Vagina (tissue), 2 donors: ENCODE measurements around the gene ANO10. TPM values are rescaled to one million over a fixed set of nuclear protein-coding genes. Genes with fewer than 3 reads are reported as not detected.

Experiments
- DNase-seq, 2 donors: peaks; one replicate each; pipeline ENCODE4 v3.0.0-alpha.2; 2017; ENCODE audit errors: extremely low spot score in 2 of 2
- H3K27ac ChIP-seq: fragments of 200-600 bp; sonication (generic); one replicate; pipeline ENCODE4 v1.5.1; 2019
- H3K27me3 ChIP-seq: fragments of 200-600 bp; sonication (generic); one replicate; pipeline ENCODE4 v1.5.1; 2019
- H3K36me3 ChIP-seq, 2 donors: fragments of 200-600 bp; sonication (generic); one replicate each; pipeline ENCODE4 v1.5.1; 2017 to 2019
- H3K4me1 ChIP-seq: fragments of 200-600 bp; sonication (generic); one replicate; pipeline ENCODE4 v1.5.1; 2019
- H3K4me3 ChIP-seq, 2 donors: fragments of 200-600 bp; sonication (generic); 1 replicate in 1 of 2; 2 replicates in 1 of 2; pipeline ENCODE4 v1.5.1; 2016 to 2019
- H3K9me3 ChIP-seq: fragments of 200-600 bp; sonication (generic); one replicate; pipeline ENCODE4 v1.5.1; 2019
- CTCF ChIP-seq, 3 experiments: fragments of 450-650 bp in 2 of 3; fragments of 200-600 bp in 1 of 3; sonication (generic) in 1 of 3; IDR thresholded peaks; one replicate each; pipeline ENCODE4 v1.5.1; 2017 to 2019; ENCODE audit warnings: antibody characterized with exemption in 3 of 3, mild to moderate bottlenecking in 2 of 3, moderate library complexity in 2 of 3
- POLR2A ChIP-seq, 2 donors: fragments of 450-650 bp; IDR thresholded peaks; one replicate each; pipeline ENCODE4 v1.6.1; 2017; ENCODE audit warnings: antibody characterized with exemption in 2 of 2, mild to moderate bottlenecking in 2 of 2, moderate library complexity in 2 of 2
- POLR2AphosphoS5 ChIP-seq, 2 donors: sonication (generic); formaldehyde crosslinking; IDR thresholded peaks; one replicate each; pipeline ENCODE4 v1.9.0; 2017; ENCODE audit warnings: antibody characterized with exemption in 2 of 2, mild to moderate bottlenecking in 2 of 2, low read depth in 1 of 2; ENCODE audit not compliant: insufficient read depth in 1 of 2
- intact Hi-C: fragments of 100-400 bp; cut with DNase I; formaldehyde crosslinking; loops from one replicate; pipeline ENCODE4 v1.15.1; 2023
- total RNA-seq: library from RNA; depleted of rRNA; stranded (reverse); fragments of >200 nt; gene quantifications from one replicate; pipeline ENCODE4 v1.2.3, GENCODE V29; 2016

The ANO10 gene
- total RNA-seq, 1 donor from 2014 or later: 29.0 TPM

- Histone ChIP-seq H3K4me1 (no peaks in the 10 kb centered on the region), H3K27me3 (no peaks in the 10 kb centered on the region), H3K4me3 (no peak overlapping the region), H3K9me3 (no peaks in the 10 kb centered on the region), H3K36me3 (no peaks in the 10 kb centered on the region), H3K27ac (no peak overlapping the region)
- intact Hi-C loops: no loop called here
- TF ChIP-seq CTCF (IDR thresholded peaks at IDR 0.05) (no peak), POLR2A (IDR thresholded peaks at IDR 0.05) (no peak), POLR2AphosphoS5 (IDR thresholded peaks at IDR 0.05; ENCODE audit: insufficient read depth in 1 of 2, low read depth in 1 of 2) (no peak)
- no peak for DNase-seq
These were observed 19.7 kb upstream of the ANO10 start for GRCh38 chr3:43641306-43642114.

- no peaks in the 10 kb centered on the region for H3K36me3 ChIP-seq
- H3K27me3 ChIP-seq: no peaks in the 10 kb centered on the region
- TF ChIP-seq CTCF (IDR thresholded peaks at IDR 0.05): no peak
- no peak for TF ChIP-seq POLR2AphosphoS5 (IDR thresholded peaks at IDR 0.05; ENCODE audit: insufficient read depth in 1 of 2, low read depth in 1 of 2)
- no peak for TF ChIP-seq POLR2A (IDR thresholded peaks at IDR 0.05)
- no peak overlapping the region for H3K27ac ChIP-seq
- intact Hi-C loops: no loop called here
- no peak for DNase-seq
- no peaks in the 10 kb centered on the region for H3K9me3 ChIP-seq
- H3K4me3 ChIP-seq: no peak overlapping the region
- no peaks in the 10 kb centered on the region for H3K4me1 ChIP-seq
These were observed 18.9 kb upstream of the ANO10 start for GRCh38 chr3:43640681-43641080.

- H3K9me3 ChIP-seq: no peaks in the 10 kb centered on the region
- intact Hi-C loops: no loop called here
- no peak for TF ChIP-seq CTCF (IDR thresholded peaks at IDR 0.05)
- TF ChIP-seq POLR2A (IDR thresholded peaks at IDR 0.05): no peak
- TF ChIP-seq POLR2AphosphoS5 (IDR thresholded peaks at IDR 0.05; ENCODE audit: insufficient read depth in 1 of 2, low read depth in 1 of 2): no peak
- H3K36me3 ChIP-seq: no peaks in the 10 kb centered on the region
- no peaks in the 10 kb centered on the region for H3K4me1 ChIP-seq
- H3K27ac ChIP-seq: no peak overlapping the region
- H3K4me3 ChIP-seq: no peak overlapping the region
- DNase-seq: no peak
- no peaks in the 10 kb centered on the region for H3K27me3 ChIP-seq
These were observed 17.0 kb upstream of the ANO10 start for GRCh38 chr3:43638594-43639447.

- Histone ChIP-seq H3K4me1 (no peaks in the 10 kb centered on the region), H3K27me3 (no peaks in the 10 kb centered on the region), H3K27ac (no peak overlapping the region), H3K9me3 (no peaks in the 10 kb centered on the region), H3K36me3 (no peaks in the 10 kb centered on the region), H3K4me3 (no peak overlapping the region)
- TF ChIP-seq CTCF (IDR thresholded peaks at IDR 0.05): no peak
- no peak for TF ChIP-seq POLR2AphosphoS5 (IDR thresholded peaks at IDR 0.05; ENCODE audit: insufficient read depth in 1 of 2, low read depth in 1 of 2)
- no peak for DNase-seq
- intact Hi-C loops: no loop called here
These were observed 15.9 kb upstream of the ANO10 start for GRCh38 chr3:43637702-43638101.
